ENCODE results near the gene MDGA2.
"Not testable (repeated sequence)": the region's sequence is repeated elsewhere in the genome, so short reads cannot be mapped to it uniquely, and the experiment has no call there.

MDGA2 gene

GRCh38 chr14:47284283-47284682 lies 391.1 kb downstream of the MDGA2 start:
- DNase-seq (no peak), ATAC-seq (ENCODE audit: insufficient read depth, low read depth) (no peak)
- H3K4me2 ChIP-seq (ENCODE audit: insufficient read depth, low read length): no peak overlapping the region
- no peaks in the 10 kb centered on the region for H3K4me1 ChIP-seq (ENCODE audit: insufficient read depth, low read length)
- no peak overlapping the region for H3K27ac ChIP-seq (ENCODE audit: low read length)
- H3K36me3 ChIP-seq (ENCODE audit: insufficient read depth, low read length): no peaks in the 10 kb centered on the region
- no peaks in the 10 kb centered on the region for H3K79me2 ChIP-seq (ENCODE audit: insufficient read depth, low read length)
- no peaks in the 10 kb centered on the region for H3K9me3 ChIP-seq (ENCODE audit: insufficient read depth, low read length, severe bottlenecking)
- no peak overlapping the region for H2AFZ ChIP-seq (ENCODE audit: low read depth, low read length)
- no peak overlapping the region for H3K4me3 ChIP-seq (ENCODE audit: low read depth in 1 of 2, low read length in 2 of 2)
- H3K9ac ChIP-seq (ENCODE audit: low read depth, low read length): no peak overlapping the region
- no peaks in the 10 kb centered on the region for H3K27me3 ChIP-seq (ENCODE audit: insufficient read depth, low read length, poor library complexity)
- no peaks in the 10 kb centered on the region for H4K20me1 ChIP-seq (ENCODE audit: insufficient read depth, low read length)
- TF ChIP-seq CTCF (IDR thresholded peaks at IDR 0.05; ENCODE audit: borderline replicate concordance, extremely low read depth, low read length, poor library complexity, severe bottlenecking) (no peak), EZH2 (IDR thresholded peaks at IDR 0.05; ENCODE audit: borderline replicate concordance, low read depth, low read length, severe bottlenecking) (no peak)

GRCh38 chr14:47281761-47282160 lies 393.6 kb downstream of the MDGA2 start:
- H4K20me1 ChIP-seq (ENCODE audit: insufficient read depth, low read length); H3K9me3 ChIP-seq (ENCODE audit: insufficient read depth, low read length, severe bottlenecking); H3K27me3 ChIP-seq (ENCODE audit: insufficient read depth, low read length, poor library complexity); H3K27ac ChIP-seq (ENCODE audit: low read length); H3K9ac ChIP-seq (ENCODE audit: low read depth, low read length); ATAC-seq (ENCODE audit: insufficient read depth, low read depth); H3K4me2 ChIP-seq (ENCODE audit: insufficient read depth, low read length); H2AFZ ChIP-seq (ENCODE audit: low read depth, low read length); H3K4me3 ChIP-seq (ENCODE audit: low read depth in 1 of 2, low read length in 2 of 2); H3K4me1 ChIP-seq (ENCODE audit: insufficient read depth, low read length); H3K36me3 ChIP-seq (ENCODE audit: insufficient read depth, low read length); DNase-seq; H3K79me2 ChIP-seq (ENCODE audit: insufficient read depth, low read length): not testable (repeated sequence)

- ATAC-seq (ENCODE audit: insufficient read depth, low read depth) (peak; percentile 80), DNase-seq (peak; percentile 43)
- no peak overlapping the region for H3K4me2 ChIP-seq (ENCODE audit: insufficient read depth, low read length)
These were observed 397.1 kb downstream of the MDGA2 start for GRCh38 chr14:47278233-47278842.

GRCh38 chr14:47277703-47278102 lies 397.7 kb downstream of the MDGA2 start:
- no peak for ATAC-seq (ENCODE audit: insufficient read depth, low read depth)
- no peaks in the 10 kb centered on the region for H3K9me3 ChIP-seq (ENCODE audit: insufficient read depth, low read length, severe bottlenecking)
- H3K27me3 ChIP-seq (ENCODE audit: insufficient read depth, low read length, poor library complexity): no peaks in the 10 kb centered on the region
- H3K36me3 ChIP-seq (ENCODE audit: insufficient read depth, low read length): no peaks in the 10 kb centered on the region
- no peaks in the 10 kb centered on the region for H4K20me1 ChIP-seq (ENCODE audit: insufficient read depth, low read length)
- TF ChIP-seq CTCF (IDR thresholded peaks at IDR 0.05; ENCODE audit: borderline replicate concordance, extremely low read depth, low read length, poor library complexity, severe bottlenecking) (no peak), EZH2 (IDR thresholded peaks at IDR 0.05; ENCODE audit: borderline replicate concordance, low read depth, low read length, severe bottlenecking) (no peak)
- no peak overlapping the region for H3K27ac ChIP-seq (ENCODE audit: low read length)
- no peak overlapping the region for H3K4me2 ChIP-seq (ENCODE audit: insufficient read depth, low read length)
- H3K4me3 ChIP-seq (ENCODE audit: low read depth in 1 of 2, low read length in 2 of 2): no peak overlapping the region
- no peaks in the 10 kb centered on the region for H3K79me2 ChIP-seq (ENCODE audit: insufficient read depth, low read length)
- H3K4me1 ChIP-seq (ENCODE audit: insufficient read depth, low read length): no peaks in the 10 kb centered on the region
- no peak overlapping the region for H2AFZ ChIP-seq (ENCODE audit: low read depth, low read length)
- DNase-seq: no peak
- H3K9ac ChIP-seq (ENCODE audit: low read depth, low read length): no peak overlapping the region

More at GRCh38 chr14:47278233-47278842, 397.1 kb downstream of the MDGA2 start:
- Histone ChIP-seq H3K36me3 (ENCODE audit: insufficient read depth, low read length) (no peaks in the 10 kb centered on the region), H3K9me3 (ENCODE audit: insufficient read depth, low read length, severe bottlenecking) (no peaks in the 10 kb centered on the region), H3K4me3 (ENCODE audit: low read depth in 1 of 2, low read length in 2 of 2) (no peak overlapping the region), H3K27me3 (ENCODE audit: insufficient read depth, low read length, poor library complexity) (no peaks in the 10 kb centered on the region), H4K20me1 (ENCODE audit: insufficient read depth, low read length) (no peaks in the 10 kb centered on the region), H3K4me1 (ENCODE audit: insufficient read depth, low read length) (no peaks in the 10 kb centered on the region), H3K9ac (ENCODE audit: low read depth, low read length) (no peak overlapping the region), H2AFZ (ENCODE audit: low read depth, low read length) (no peak overlapping the region), H3K27ac (ENCODE audit: low read length) (no peak overlapping the region), H3K79me2 (ENCODE audit: insufficient read depth, low read length) (no peaks in the 10 kb centered on the region)
- no peak for TF ChIP-seq EZH2 (IDR thresholded peaks at IDR 0.05; ENCODE audit: borderline replicate concordance, low read depth, low read length, severe bottlenecking)
- TF ChIP-seq CTCF (IDR thresholded peaks at IDR 0.05; ENCODE audit: borderline replicate concordance, extremely low read depth, low read length, poor library complexity, severe bottlenecking): peak; percentile 78
